Measurements from ENCODE around the gene PDAP1. TPM values are rescaled to one million over a fixed set of nuclear protein-coding genes. Genes with fewer than 3 reads are reported as not detected.
"Not testable (repeated sequence)": the region's sequence is repeated elsewhere in the genome, so short reads cannot be mapped to it uniquely, and the experiment has no call there.

Gene PDAP1
- total RNA-seq, 1 donor: 33.7 TPM

- no peak overlapping the region for H3K27ac ChIP-seq (ENCODE audit: low read depth, low read length)
- H3K79me2 ChIP-seq (ENCODE audit: insufficient read depth, low read length): peaks cover 38% of the 10 kb centered on the region
- no peaks in the 10 kb centered on the region for H3K9me3 ChIP-seq (ENCODE audit: low read depth, low read length)
- no peak overlapping the region for H3K4me2 ChIP-seq (ENCODE audit: insufficient read depth, low read length)
- no peaks in the 10 kb centered on the region for H3K27me3 ChIP-seq (ENCODE audit: insufficient read depth, low read length)
- no peak overlapping the region for H2AFZ ChIP-seq (ENCODE audit: low read length)
- H3K36me3 ChIP-seq (ENCODE audit: insufficient read depth, low read length): peaks cover 83% of the 10 kb centered on the region
- TF ChIP-seq, protein P1, sequence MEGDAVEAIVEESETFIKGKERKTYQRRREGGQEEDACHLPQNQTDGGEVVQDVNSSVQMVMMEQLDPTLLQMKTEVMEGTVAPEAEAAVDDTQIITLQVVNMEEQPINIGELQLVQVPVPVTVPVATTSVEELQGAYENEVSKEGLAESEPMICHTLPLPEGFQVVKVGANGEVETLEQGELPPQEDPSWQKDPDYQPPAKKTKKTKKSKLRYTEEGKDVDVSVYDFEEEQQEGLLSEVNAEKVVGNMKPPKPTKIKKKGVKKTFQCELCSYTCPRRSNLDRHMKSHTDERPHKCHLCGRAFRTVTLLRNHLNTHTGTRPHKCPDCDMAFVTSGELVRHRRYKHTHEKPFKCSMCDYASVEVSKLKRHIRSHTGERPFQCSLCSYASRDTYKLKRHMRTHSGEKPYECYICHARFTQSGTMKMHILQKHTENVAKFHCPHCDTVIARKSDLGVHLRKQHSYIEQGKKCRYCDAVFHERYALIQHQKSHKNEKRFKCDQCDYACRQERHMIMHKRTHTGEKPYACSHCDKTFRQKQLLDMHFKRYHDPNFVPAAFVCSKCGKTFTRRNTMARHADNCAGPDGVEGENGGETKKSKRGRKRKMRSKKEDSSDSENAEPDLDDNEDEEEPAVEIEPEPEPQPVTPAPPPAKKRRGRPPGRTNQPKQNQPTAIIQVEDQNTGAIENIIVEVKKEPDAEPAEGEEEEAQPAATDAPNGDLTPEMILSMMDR (IDR thresholded peaks at IDR 0.05; ENCODE audit: extremely low read depth, low read depth, low read length): no peak
- H3K4me3 ChIP-seq (ENCODE audit: insufficient read depth, low read length): no peak overlapping the region
- peaks cover 33% of the 10 kb centered on the region for H4K20me1 ChIP-seq (ENCODE audit: insufficient read depth, low read length)
- DNase-seq (ENCODE audit: insufficient read length, low spot score, missing footprints): peak; percentile 61
- no peaks in the 10 kb centered on the region for H3K4me1 ChIP-seq (ENCODE audit: insufficient read depth, low read length)
These were observed 17.3 kb downstream of the PDAP1 start for GRCh38 chr7:99390941-99391602.

- Histone ChIP-seq H3K27ac (ENCODE audit: low read depth, low read length) (no peak overlapping the region), H3K9me3 (ENCODE audit: low read depth, low read length) (no peaks in the 10 kb centered on the region), H3K4me1 (ENCODE audit: insufficient read depth, low read length) (no peaks in the 10 kb centered on the region), H4K20me1 (ENCODE audit: insufficient read depth, low read length) (peaks cover 34% of the 10 kb centered on the region), H3K36me3 (ENCODE audit: insufficient read depth, low read length) (peaks cover 71% of the 10 kb centered on the region), H3K79me2 (ENCODE audit: insufficient read depth, low read length) (peaks cover 39% of the 10 kb centered on the region), H3K27me3 (ENCODE audit: insufficient read depth, low read length) (no peaks in the 10 kb centered on the region), H3K4me3 (ENCODE audit: insufficient read depth, low read length) (no peak overlapping the region), H2AFZ (ENCODE audit: low read length) (no peak overlapping the region), H3K4me2 (ENCODE audit: insufficient read depth, low read length) (no peak overlapping the region)
- DNase-seq (ENCODE audit: insufficient read length, low spot score, missing footprints): no peak
- TF ChIP-seq, protein P1 (IDR thresholded peaks at IDR 0.05; ENCODE audit: extremely low read depth, low read depth, low read length): no peak
These were observed 18.6 kb downstream of the PDAP1 start for GRCh38 chr7:99389772-99390171.

DNA sequence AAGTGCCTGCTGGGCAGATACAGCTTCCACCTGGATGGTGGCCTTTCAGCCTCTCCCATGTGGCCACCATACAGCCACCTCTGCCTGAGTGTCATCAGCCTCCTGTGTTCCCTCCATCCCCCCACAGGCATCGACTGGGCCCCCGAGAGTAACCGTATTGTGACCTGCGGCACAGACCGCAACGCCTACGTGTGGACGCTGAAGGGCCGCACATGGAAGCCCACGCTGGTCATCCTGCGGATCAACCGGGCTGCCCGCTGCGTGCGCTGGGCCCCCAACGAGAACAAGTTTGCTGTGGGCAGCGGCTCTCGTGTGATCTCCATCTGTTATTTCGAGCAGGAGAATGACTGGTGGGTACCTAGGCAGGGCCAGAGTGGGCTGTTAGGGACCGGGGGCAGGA lies 20.5 kb downstream of the PDAP1 start:
- Histone ChIP-seq H4K20me1 (ENCODE audit: insufficient read depth, low read length) (peaks cover 40% of the 10 kb centered on the region), H3K36me3 (ENCODE audit: insufficient read depth, low read length) (peaks cover 60% of the 10 kb centered on the region), H3K4me1 (ENCODE audit: insufficient read depth, low read length) (no peaks in the 10 kb centered on the region), H3K9me3 (ENCODE audit: low read depth, low read length) (no peaks in the 10 kb centered on the region), H2AFZ (ENCODE audit: low read length) (no peak overlapping the region), H3K4me2 (ENCODE audit: insufficient read depth, low read length) (no peak overlapping the region), H3K79me2 (ENCODE audit: insufficient read depth, low read length) (peaks cover 46% of the 10 kb centered on the region), H3K27ac (ENCODE audit: low read depth, low read length) (no peak overlapping the region), H3K4me3 (ENCODE audit: insufficient read depth, low read length) (no peak overlapping the region), H3K27me3 (ENCODE audit: insufficient read depth, low read length) (no peaks in the 10 kb centered on the region)
- TF ChIP-seq, protein P1 (IDR thresholded peaks at IDR 0.05; ENCODE audit: extremely low read depth, low read depth, low read length): no peak
- peak; percentile 68 for DNase-seq (ENCODE audit: insufficient read length, low spot score, missing footprints)

DNA sequence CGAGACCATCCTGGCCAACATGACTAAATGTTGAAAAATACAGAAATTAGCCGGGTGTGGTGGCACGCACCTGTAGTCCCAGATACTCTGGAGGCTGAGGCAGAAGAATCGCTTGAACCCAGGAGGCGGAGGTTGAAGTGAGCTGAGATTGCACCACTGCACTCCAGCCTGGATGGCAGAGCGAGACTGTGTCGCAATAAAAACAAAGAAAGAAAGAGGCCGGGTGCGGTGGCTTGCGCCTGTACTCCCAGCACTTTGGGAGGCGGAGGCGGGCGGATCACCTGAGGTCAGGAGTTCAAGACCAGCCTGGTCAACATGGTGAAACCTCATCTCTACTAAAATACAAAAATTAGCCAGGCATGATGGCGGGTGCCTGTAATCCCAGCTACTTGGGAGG lies 21.2 kb downstream of the PDAP1 start:
- Histone ChIP-seq H3K79me2 (ENCODE audit: insufficient read depth, low read length) (peaks cover 45% of the 10 kb centered on the region), H4K20me1 (ENCODE audit: insufficient read depth, low read length) (peaks cover 39% of the 10 kb centered on the region), H3K36me3 (ENCODE audit: insufficient read depth, low read length) (peaks cover 57% of the 10 kb centered on the region)
- not testable (repeated sequence) for H3K9me3 ChIP-seq (ENCODE audit: low read depth, low read length); H2AFZ ChIP-seq (ENCODE audit: low read length); H3K4me3 ChIP-seq (ENCODE audit: insufficient read depth, low read length); H3K27me3 ChIP-seq (ENCODE audit: insufficient read depth, low read length); H3K4me2 ChIP-seq (ENCODE audit: insufficient read depth, low read length); H3K27ac ChIP-seq (ENCODE audit: low read depth, low read length); DNase-seq (ENCODE audit: insufficient read length, low spot score, missing footprints); H3K4me1 ChIP-seq (ENCODE audit: insufficient read depth, low read length)
